Measurements from ENCODE around the gene MYBBP1A. TPM values are rescaled to one million over a fixed set of nuclear protein-coding genes. Genes with fewer than 3 reads are reported as not detected.

Gene MYBBP1A
- total RNA-seq, 3 donors from 2014 or later (not counting 1 experiment from before 2014, with no cell fraction given), result 50.5 to 58.1 (median 52.7) TPM

DNA sequence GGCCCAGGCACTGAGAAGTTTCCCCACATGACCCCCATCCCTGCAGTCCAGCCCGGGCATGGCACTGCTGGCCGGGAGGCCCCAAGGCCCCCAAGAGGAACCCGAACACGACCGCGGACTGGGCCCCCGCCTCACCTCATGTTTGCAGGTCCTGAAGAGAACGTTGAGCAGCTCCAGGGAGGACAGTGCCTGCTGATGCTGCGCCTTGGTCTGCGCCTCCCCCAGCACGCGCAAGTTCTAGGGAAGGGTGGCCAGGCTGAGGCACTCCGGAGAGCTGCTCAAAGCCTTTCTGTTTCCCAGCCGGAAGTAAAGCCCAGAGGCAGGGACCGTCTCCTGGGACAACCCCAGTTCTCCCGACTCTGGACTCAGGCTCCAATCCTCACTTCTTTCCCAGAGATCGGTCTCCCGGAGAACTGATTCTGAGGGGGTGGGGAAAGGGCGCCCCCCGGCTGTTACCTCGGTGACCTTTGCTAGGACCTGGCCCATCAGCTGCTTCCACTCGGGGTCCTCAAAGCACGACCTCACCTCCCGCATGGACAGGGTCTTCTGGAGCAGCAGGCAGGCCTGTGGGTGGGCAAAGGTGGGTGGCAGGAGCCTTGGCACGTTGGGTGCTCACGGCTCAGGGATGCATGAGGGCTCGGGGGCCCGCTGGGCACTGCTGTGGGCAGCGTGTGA is 13.7 kb downstream of the MYBBP1A start:
- DNase-seq (no peak), ATAC-seq (no peak)
- H3K36me3 Mint-ChIP-seq, result no peaks in the 10 kb centered on the region
- Histone ChIP-seq H3K4me1 (ENCODE audit: control insufficient read depth, insufficient read depth, low read length) (no peaks in the 10 kb centered on the region), H3K27ac (ENCODE audit: low read length) (no peak overlapping the region), H3K36me3 (ENCODE audit: control insufficient read depth, insufficient read depth, low read length) (peaks cover 63% of the 10 kb centered on the region), H3K27me3 (ENCODE audit: control insufficient read depth, insufficient read depth, low read length) (no peaks in the 10 kb centered on the region), H3K9me3 (ENCODE audit: control insufficient read depth, insufficient read depth, low read length) (no peaks in the 10 kb centered on the region), H3K4me3 (ENCODE audit: low read length) (no peak overlapping the region)
- intact Hi-C loops (cut with micrococcal nuclease), result no loop called here
- TF ChIP-seq, protein P1, sequence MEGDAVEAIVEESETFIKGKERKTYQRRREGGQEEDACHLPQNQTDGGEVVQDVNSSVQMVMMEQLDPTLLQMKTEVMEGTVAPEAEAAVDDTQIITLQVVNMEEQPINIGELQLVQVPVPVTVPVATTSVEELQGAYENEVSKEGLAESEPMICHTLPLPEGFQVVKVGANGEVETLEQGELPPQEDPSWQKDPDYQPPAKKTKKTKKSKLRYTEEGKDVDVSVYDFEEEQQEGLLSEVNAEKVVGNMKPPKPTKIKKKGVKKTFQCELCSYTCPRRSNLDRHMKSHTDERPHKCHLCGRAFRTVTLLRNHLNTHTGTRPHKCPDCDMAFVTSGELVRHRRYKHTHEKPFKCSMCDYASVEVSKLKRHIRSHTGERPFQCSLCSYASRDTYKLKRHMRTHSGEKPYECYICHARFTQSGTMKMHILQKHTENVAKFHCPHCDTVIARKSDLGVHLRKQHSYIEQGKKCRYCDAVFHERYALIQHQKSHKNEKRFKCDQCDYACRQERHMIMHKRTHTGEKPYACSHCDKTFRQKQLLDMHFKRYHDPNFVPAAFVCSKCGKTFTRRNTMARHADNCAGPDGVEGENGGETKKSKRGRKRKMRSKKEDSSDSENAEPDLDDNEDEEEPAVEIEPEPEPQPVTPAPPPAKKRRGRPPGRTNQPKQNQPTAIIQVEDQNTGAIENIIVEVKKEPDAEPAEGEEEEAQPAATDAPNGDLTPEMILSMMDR (IDR thresholded peaks at IDR 0.05), result no peak
- H3K4me1 Mint-ChIP-seq, result peaks cover 0 to 5% of the 10 kb centered on the region in 2 donors
- no peaks in the 10 kb centered on the region for H3K27me3 Mint-ChIP-seq (ENCODE audit: low read depth in 2 of 2)
- H3K27ac Mint-ChIP-seq, result no peak overlapping the region
- no peaks in the 10 kb centered on the region for H3K9me3 Mint-ChIP-seq
- H3K4me3 Mint-ChIP-seq, result no peak overlapping the region
- WGBS (ENCODE audit: insufficient coverage), result 91% methylated on average over 29 of the region's 29 CpGs

DNA sequence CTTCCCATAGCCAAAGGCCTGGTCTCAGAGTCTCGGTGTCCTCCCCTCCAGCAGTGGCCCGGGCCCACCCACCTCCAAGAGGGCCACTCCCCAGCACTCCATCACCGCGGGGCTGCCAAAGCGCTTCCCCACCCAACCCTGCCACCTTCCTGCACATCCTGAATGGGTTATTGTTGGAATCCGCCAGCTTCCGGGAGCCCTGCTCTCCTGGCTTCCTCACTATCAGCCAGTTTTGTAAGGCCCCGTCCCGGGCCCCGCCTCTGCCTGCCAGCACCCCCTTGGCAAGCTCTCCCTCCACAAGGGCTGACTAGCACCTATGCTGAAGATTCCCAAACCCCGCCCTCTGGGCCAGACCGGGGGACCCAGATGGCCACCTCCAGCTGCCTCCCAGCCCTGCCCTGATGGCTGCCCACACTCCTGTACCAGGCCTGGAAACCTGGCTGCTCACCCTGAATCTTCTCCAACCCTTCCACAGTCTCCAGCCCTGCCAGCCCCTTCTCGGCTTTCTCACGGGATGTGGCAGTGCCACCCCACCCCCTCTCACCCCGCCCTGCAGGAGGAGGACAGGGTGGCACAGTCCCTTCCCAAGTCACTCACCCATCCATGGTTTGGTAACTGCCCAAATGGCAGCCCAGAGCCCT is 14.4 kb downstream of the MYBBP1A start:
- Histone ChIP-seq H3K27ac (ENCODE audit: low read length) (no peak overlapping the region), H3K9me3 (ENCODE audit: control insufficient read depth, insufficient read depth, low read length) (no peaks in the 10 kb centered on the region), H3K36me3 (ENCODE audit: control insufficient read depth, insufficient read depth, low read length) (peaks cover 61% of the 10 kb centered on the region), H3K27me3 (ENCODE audit: control insufficient read depth, insufficient read depth, low read length) (no peaks in the 10 kb centered on the region), H3K4me1 (ENCODE audit: control insufficient read depth, insufficient read depth, low read length) (no peaks in the 10 kb centered on the region), H3K4me3 (ENCODE audit: low read length) (no peak overlapping the region)
- H3K4me1 Mint-ChIP-seq, result peaks cover 0 to 5% of the 10 kb centered on the region in 2 donors
- H3K4me3 Mint-ChIP-seq, result no peak overlapping the region
- intact Hi-C loops (cut with micrococcal nuclease), result no loop called here
- DNase-seq (no peak), ATAC-seq (no peak)
- H3K9me3 Mint-ChIP-seq, result no peaks in the 10 kb centered on the region
- no peak overlapping the region for H3K27ac Mint-ChIP-seq
- WGBS (ENCODE audit: insufficient coverage), result 82% methylated on average over 15 of the region's 15 CpGs
- no peaks in the 10 kb centered on the region for H3K36me3 Mint-ChIP-seq
- no peaks in the 10 kb centered on the region for H3K27me3 Mint-ChIP-seq (ENCODE audit: low read depth in 2 of 2)
- TF ChIP-seq, protein P1 (IDR thresholded peaks at IDR 0.05), result no peak

DNA sequence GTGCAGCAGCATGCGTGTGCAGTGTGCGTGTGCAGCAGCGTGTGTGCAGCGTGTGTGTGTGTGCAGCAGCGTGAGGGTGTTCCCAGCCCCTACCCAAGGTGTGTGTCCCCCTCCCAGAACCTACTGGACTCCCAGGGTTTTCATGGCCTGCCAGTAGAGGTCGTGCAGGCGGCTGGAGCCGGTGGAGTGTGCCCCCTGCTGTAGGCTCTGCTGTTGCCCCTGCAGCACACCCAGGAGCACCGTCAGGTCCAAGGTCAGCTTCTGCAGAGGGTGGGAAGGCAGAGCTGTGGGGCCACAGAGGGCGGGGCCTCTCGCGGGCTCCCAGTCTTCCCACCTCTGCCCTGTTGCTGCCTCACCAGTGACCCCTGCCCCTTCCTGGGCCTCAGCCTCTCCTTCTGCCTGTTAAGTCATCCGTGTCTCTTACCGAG is 14.9 kb downstream of the MYBBP1A start:
- no peak for ATAC-seq
- no peaks in the 10 kb centered on the region for H3K27me3 ChIP-seq (ENCODE audit: control insufficient read depth, insufficient read depth, low read length)
- no peak overlapping the region for H3K27ac Mint-ChIP-seq
- H3K27me3 Mint-ChIP-seq (ENCODE audit: low read depth in 2 of 2), result no peaks in the 10 kb centered on the region
- H3K4me1 ChIP-seq (ENCODE audit: control insufficient read depth, insufficient read depth, low read length), result no peaks in the 10 kb centered on the region
- H3K36me3 Mint-ChIP-seq, result no peaks in the 10 kb centered on the region
- no peak overlapping the region for H3K4me3 Mint-ChIP-seq
- TF ChIP-seq, protein P1 (IDR thresholded peaks at IDR 0.05), result no peak
- WGBS (ENCODE audit: insufficient coverage), result 78% methylated on average over 14 of the region's 14 CpGs
- no peak overlapping the region for H3K4me3 ChIP-seq (ENCODE audit: low read length)
- peaks cover 56% of the 10 kb centered on the region for H3K36me3 ChIP-seq (ENCODE audit: control insufficient read depth, insufficient read depth, low read length)
- DNase-seq, result no peak
- H3K4me1 Mint-ChIP-seq, result peaks cover 0 to 5% of the 10 kb centered on the region in 2 donors
- H3K27ac ChIP-seq (ENCODE audit: low read length), result no peak overlapping the region
- no peaks in the 10 kb centered on the region for H3K9me3 Mint-ChIP-seq
- no peaks in the 10 kb centered on the region for H3K9me3 ChIP-seq (ENCODE audit: control insufficient read depth, insufficient read depth, low read length)
- intact Hi-C loops (cut with micrococcal nuclease), result no loop called here

All from natural killer cell (primary cell).